Effector memory CD4-positive, alpha-beta T cell (primary cell): ENCODE results near the gene NSMCE1.

Experiments used
- DNase-seq, 3 donors: peaks; one replicate each; pipeline ENCODE4 v3.0.0-alpha.2; 2020
- H3K27ac ChIP-seq: 2 replicates; pipeline ENCODE4 v1.7.0; 2013; ENCODE audit warnings: mild to moderate bottlenecking, low read length, moderate library complexity; ENCODE audit not compliant: insufficient read depth, poor library complexity, severe bottlenecking
- H3K27me3 ChIP-seq: replicated peaks from 2 replicates; pipeline ENCODE4 v1.7.0; 2013; ENCODE audit warnings: mild to moderate bottlenecking, low read length; ENCODE audit not compliant: insufficient read depth, control insufficient read depth, poor library complexity, severe bottlenecking
- H3K36me3 ChIP-seq: 2 replicates; pipeline ENCODE4 v1.7.0; 2013; ENCODE audit warnings: mild to moderate bottlenecking, low read length, moderate library complexity; ENCODE audit not compliant: control insufficient read depth, insufficient read depth
- H3K4me1 ChIP-seq: 2 replicates; pipeline ENCODE4 v1.7.0; 2013; ENCODE audit warnings: low read length, mild to moderate bottlenecking; ENCODE audit not compliant: control insufficient read depth, insufficient read depth, poor library complexity, severe bottlenecking
- H3K4me3 ChIP-seq: 2 replicates; pipeline ENCODE4 v1.7.0; 2013; ENCODE audit warnings: low read length, low read depth, mild to moderate bottlenecking; ENCODE audit not compliant: insufficient read depth, poor library complexity, severe bottlenecking
- H3K9me3 ChIP-seq: 2 replicates; pipeline ENCODE4 v1.7.0; 2013; ENCODE audit warnings: mild to moderate bottlenecking, low read length, moderate library complexity; ENCODE audit not compliant: control insufficient read depth

The NSMCE1 gene

GRCh38 chr16:27220120-27220519 lies 48.5 kb downstream of the NSMCE1 start:
- no peak for DNase-seq
- Histone ChIP-seq H3K27ac (no peak overlapping the region), H3K27me3 (no peaks in the 10 kb centered on the region), H3K36me3 (peaks cover 15% of the 10 kb centered on the region), H3K4me3 (no peak overlapping the region), H3K4me1 (no peaks in the 10 kb centered on the region), H3K9me3 (no peaks in the 10 kb centered on the region)

GRCh38 chr16:27219161-27219560 lies 49.4 kb downstream of the NSMCE1 start:
- Histone ChIP-seq H3K27ac (no peak overlapping the region), H3K36me3 (peaks cover 15% of the 10 kb centered on the region), H3K9me3 (no peaks in the 10 kb centered on the region), H3K4me1 (no peaks in the 10 kb centered on the region), H3K4me3 (no peak overlapping the region), H3K27me3 (no peaks in the 10 kb centered on the region)
- DNase-seq, result no peak

GRCh38 chr16:27218756-27219155 lies 49.8 kb downstream of the NSMCE1 start:
- DNase-seq, result no peak
- H3K27ac ChIP-seq, result no peak overlapping the region
- H3K4me1 ChIP-seq, result no peaks in the 10 kb centered on the region
- H3K27me3 ChIP-seq, result no peaks in the 10 kb centered on the region
- H3K9me3 ChIP-seq, result no peaks in the 10 kb centered on the region
- peaks cover 15% of the 10 kb centered on the region for H3K36me3 ChIP-seq
- H3K4me3 ChIP-seq, result no peak overlapping the region

GRCh38 chr16:27217256-27217655 lies 51.3 kb downstream of the NSMCE1 start:
- Histone ChIP-seq H3K4me1 (no peaks in the 10 kb centered on the region), H3K27me3 (no peaks in the 10 kb centered on the region), H3K9me3 (no peaks in the 10 kb centered on the region), H3K36me3 (peaks cover 15% of the 10 kb centered on the region), H3K27ac (no peak overlapping the region), H3K4me3 (no peak overlapping the region)
- DNase-seq, result no peak

GRCh38 chr16:27216297-27216885 lies 52.2 kb downstream of the NSMCE1 start:
- Histone ChIP-seq H3K27ac (no peak overlapping the region), H3K9me3 (no peaks in the 10 kb centered on the region), H3K36me3 (peaks cover 15% of the 10 kb centered on the region), H3K4me3 (no peak overlapping the region), H3K27me3 (no peaks in the 10 kb centered on the region), H3K4me1 (no peaks in the 10 kb centered on the region)
- DNase-seq, result no peak

GRCh38 chr16:27215660-27216059 lies 52.9 kb downstream of the NSMCE1 start:
- DNase-seq, result no peak
- Histone ChIP-seq H3K27me3 (no peaks in the 10 kb centered on the region), H3K4me3 (no peak overlapping the region), H3K27ac (no peak overlapping the region), H3K4me1 (no peaks in the 10 kb centered on the region), H3K36me3 (peaks cover 18% of the 10 kb centered on the region), H3K9me3 (no peaks in the 10 kb centered on the region)

GRCh38 chr16:27214084-27214961 lies 54.2 kb downstream of the NSMCE1 start:
- Histone ChIP-seq H3K27ac (no peak overlapping the region), H3K4me3 (no peak overlapping the region), H3K4me1 (no peaks in the 10 kb centered on the region), H3K36me3 (peaks cover 24% of the 10 kb centered on the region), H3K9me3 (no peaks in the 10 kb centered on the region), H3K27me3 (no peaks in the 10 kb centered on the region)
- DNase-seq, result no peak

GRCh38 chr16:27211026-27211425 lies 57.5 kb downstream of the NSMCE1 start:
- Histone ChIP-seq H3K4me3 (no peak overlapping the region), H3K4me1 (no peaks in the 10 kb centered on the region), H3K36me3 (peaks cover 21% of the 10 kb centered on the region), H3K9me3 (no peaks in the 10 kb centered on the region), H3K27me3 (no peaks in the 10 kb centered on the region), H3K27ac (no peak overlapping the region)
- DNase-seq, result no peak

GRCh38 chr16:27210174-27210573 lies 58.4 kb downstream of the NSMCE1 start:
- Histone ChIP-seq H3K4me1 (no peaks in the 10 kb centered on the region), H3K36me3 (peaks cover 21% of the 10 kb centered on the region), H3K4me3 (no peak overlapping the region), H3K27me3 (no peaks in the 10 kb centered on the region), H3K27ac (no peak overlapping the region), H3K9me3 (no peaks in the 10 kb centered on the region)
- DNase-seq, result no peak

- no peak for DNase-seq
- no peaks in the 10 kb centered on the region for H3K27me3 ChIP-seq
- peaks cover 2% of the 10 kb centered on the region for H3K4me1 ChIP-seq
- H3K9me3 ChIP-seq, result no peaks in the 10 kb centered on the region
- no peak overlapping the region for H3K27ac ChIP-seq
- H3K4me3 ChIP-seq, result no peak overlapping the region
- peaks cover 16% of the 10 kb centered on the region for H3K36me3 ChIP-seq
Observed at GRCh38 chr16:27209591-27209990, 59.0 kb downstream of the NSMCE1 start.
